Articular chondrocyte of knee joint (primary cell): Measurements from ENCODE around the gene DOK6. TPM values are rescaled to one million over a fixed set of nuclear protein-coding genes. Genes with fewer than 3 reads are reported as not detected.

ENCODE experiments used
- total RNA-seq: library from RNA; depleted of rRNA; stranded (reverse); fragments of >200 nt; gene quantifications from 2 replicates; pipeline ENCODE4 v1.2.3, GENCODE V29; 2012

DOK6 gene
- total RNA-seq = 0.76 and 1.0 TPM in 2 replicates

DNA sequence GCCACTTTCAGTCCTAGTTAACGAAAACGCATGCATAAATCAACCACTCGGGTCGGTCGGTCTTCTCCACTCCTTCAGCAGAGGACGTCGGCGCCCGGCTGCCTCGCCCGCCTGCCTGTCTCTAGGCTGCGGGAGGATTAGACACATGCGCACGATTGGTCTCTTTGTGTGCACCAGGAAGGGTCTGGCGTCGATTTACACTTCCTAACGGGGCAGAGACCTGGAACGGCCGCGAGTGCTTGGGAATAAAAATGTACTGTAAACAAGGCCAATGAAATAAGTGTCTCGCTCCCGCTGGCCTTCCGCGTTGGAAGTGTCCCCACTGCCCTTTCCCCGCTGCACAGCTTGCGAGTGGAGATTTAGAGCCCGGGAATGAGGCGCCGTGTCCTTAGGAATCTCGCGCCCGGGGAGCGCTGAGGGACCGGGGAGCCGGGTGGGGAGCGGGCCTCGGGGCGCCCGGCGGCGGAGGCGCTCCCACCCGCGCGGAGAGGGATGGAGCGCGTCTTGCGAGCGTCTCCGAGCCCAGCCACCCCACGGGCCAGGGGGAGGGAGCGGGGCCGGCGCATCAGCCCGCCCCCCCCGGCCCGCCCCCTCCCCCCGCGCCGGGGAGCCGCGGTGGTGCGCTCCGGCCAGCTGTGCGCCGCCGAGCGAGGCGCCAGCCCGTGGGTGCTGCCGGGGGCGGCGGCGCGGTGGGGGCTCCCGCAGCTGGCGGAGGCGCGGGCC, at the start of gene DOK6:
Gene DOK6 (plus strand): TSS at position 636 of the 723 bp plus-strand sequence.

